CD14-positive monocyte (primary cell): ENCODE results near the gene CNTLN. TPM values are rescaled to one million over a fixed set of nuclear protein-coding genes. Genes with fewer than 3 reads are reported as not detected.

ENCODE experiments used
- DNase-seq, 3 donors: peaks; one replicate each; pipeline ENCODE4 v3.0.0-alpha.2; 2011 to 2022
- H2AFZ ChIP-seq: 2 replicates; pipeline ENCODE4 v1.6.0; 2012; ENCODE audit warnings: mild to moderate bottlenecking, low read depth, low read length, inconsistent platforms; ENCODE audit not compliant: insufficient read depth, poor library complexity, severe bottlenecking
- H3K27ac ChIP-seq, 2 donors: 1 replicate in 1 of 2; 2 replicates in 1 of 2; pipeline ENCODE4 v1.5.1; 2012 to 2013; ENCODE audit warnings: low read length in 2 of 2, control low read depth in 1 of 2, inconsistent platforms in 1 of 2, low read depth in 1 of 2, mild to moderate bottlenecking in 1 of 2
- H3K27me3 ChIP-seq, 2 donors: one replicate each; pipeline versions ENCODE4 v1.6.0 to v1.6.1; 2011 to 2013; ENCODE audit warnings: low read length in 2 of 2; ENCODE audit not compliant: control insufficient read depth in 2 of 2, insufficient read depth in 2 of 2
- H3K36me3 ChIP-seq, 2 donors: replicated peaks in 1 of 2; 1 replicate in 1 of 2; 2 replicates in 1 of 2; pipeline versions ENCODE4 v1.5.1 to v1.6.1; 2012 to 2013; ENCODE audit warnings: low read length in 2 of 2, control low read depth in 1 of 2, inconsistent platforms in 1 of 2, mild to moderate bottlenecking in 1 of 2; ENCODE audit not compliant: insufficient read depth in 2 of 2, control insufficient read depth in 1 of 2
- H3K4me1 ChIP-seq, 2 donors: 1 replicate in 1 of 2; 2 replicates in 1 of 2; pipeline versions ENCODE4 v1.5.1 to v1.6.1; 2012 to 2013; ENCODE audit warnings: low read length in 2 of 2, control low read depth in 1 of 2, inconsistent platforms in 1 of 2, mild to moderate bottlenecking in 1 of 2, moderate library complexity in 1 of 2; ENCODE audit not compliant: insufficient read depth in 2 of 2, control insufficient read depth in 1 of 2
- H3K4me2 ChIP-seq: replicated peaks from 2 replicates; pipeline ENCODE3; 2012; ENCODE audit warnings: low read length, moderate library complexity, mild to moderate bottlenecking; ENCODE audit not compliant: poor library complexity, severe bottlenecking; ENCODE audit errors: extremely low read depth
- H3K4me3 ChIP-seq, 3 experiments: fragments of 200-600 bp in 1 of 3; sonication (generic) in 1 of 3; replicated peaks in 1 of 3; 1 replicate in 2 of 3; 2 replicates in 1 of 3; pipeline ENCODE4 v1.5.1; 2011 to 2013; ENCODE audit warnings: low read length in 3 of 3, mild to moderate bottlenecking in 3 of 3, control low read depth in 2 of 3, low read depth in 2 of 3, inconsistent platforms in 1 of 3, moderate library complexity in 1 of 3
- H3K79me2 ChIP-seq: 2 replicates; pipeline ENCODE4 v1.6.0; 2012; ENCODE audit warnings: mild to moderate bottlenecking, control low read depth, inconsistent platforms, low read length, moderate library complexity; ENCODE audit not compliant: insufficient read depth
- H3K9ac ChIP-seq: 2 replicates; pipeline ENCODE4 v1.6.0; 2017; ENCODE audit warnings: low read length, mild to moderate bottlenecking; ENCODE audit not compliant: insufficient read depth, poor library complexity, severe bottlenecking
- H3K9me3 ChIP-seq, 2 donors: replicated peaks in 1 of 2; 1 replicate in 1 of 2; 2 replicates in 1 of 2; pipeline versions ENCODE4 v1.5.1 to v1.6.1; 2012 to 2013; ENCODE audit warnings: low read length in 2 of 2, control low read depth in 1 of 2; ENCODE audit not compliant: control insufficient read depth in 1 of 2, insufficient read depth in 1 of 2
- H4K20me1 ChIP-seq: 2 replicates; pipeline ENCODE4 v1.6.0; 2012; ENCODE audit warnings: mild to moderate bottlenecking, low read length, control low read depth, moderate library complexity; ENCODE audit not compliant: insufficient read depth
- H3K27ac Mint-ChIP-seq, 7 donors: one replicate each; pipeline ENCODE4 v1.8.0; 2020; ENCODE audit warnings: mild to moderate bottlenecking in 7 of 7, mixed read lengths in 7 of 7, moderate library complexity in 6 of 7, inconsistent platforms in 2 of 7
- H3K27me3 Mint-ChIP-seq, 3 donors: one replicate each; pipeline ENCODE4 v1.8.0; 2021 to 2022; ENCODE audit warnings: low read depth in 3 of 3, mild to moderate bottlenecking in 3 of 3, mixed read lengths in 3 of 3, moderate library complexity in 3 of 3, inconsistent platforms in 1 of 3
- H3K36me3 Mint-ChIP-seq, 2 donors: one replicate each; pipeline ENCODE4 v1.8.0; 2020; ENCODE audit warnings: mixed read lengths in 2 of 2, inconsistent platforms in 1 of 2, mild to moderate bottlenecking in 1 of 2
- H3K4me1 Mint-ChIP-seq: one replicate; pipeline ENCODE4 v1.8.0; 2020; ENCODE audit warnings: mild to moderate bottlenecking, mixed read lengths
- H3K4me3 Mint-ChIP-seq, 2 donors: one replicate each; pipeline ENCODE4 v1.8.0; 2020; ENCODE audit warnings: mild to moderate bottlenecking in 2 of 2, mixed read lengths in 2 of 2, moderate library complexity in 1 of 2
- H3K9me3 Mint-ChIP-seq, 7 donors: one replicate each; pipeline ENCODE4 v1.8.0; 2020 to 2022; ENCODE audit warnings: mixed read lengths in 7 of 7, mild to moderate bottlenecking in 6 of 7, moderate library complexity in 6 of 7, inconsistent platforms in 2 of 7
- CTCF ChIP-seq: fragments of 200-600 bp; IDR thresholded peaks from one replicate; pipeline ENCODE4 v1.8.0; 2022; ENCODE audit warnings: antibody characterized with exemption, mild to moderate bottlenecking
- WGBS: methylation state at CpG from one replicate; pipeline ENCODE4 v1.1.5; 2013; ENCODE audit warnings: missing lambda C conversion rate; ENCODE audit not compliant: insufficient coverage; 5-methylcytosine and 5-hydroxymethylcytosine counted together
- intact Hi-C, 2 donors: fragments of 100-400 bp; cut with micrococcal nuclease; formaldehyde crosslinking; loops; one replicate each; pipeline versions ENCODE4 v1.15.0 to v1.15.1; 2023
- polyA plus RNA-seq, 3 donors: library from polyadenylated mRNA; depleted of rRNA in 1 of 3; unstranded in 2 of 3; stranded (reverse) in 1 of 3; fragments of 300-500 nt in 2 of 3; fragments of >200 nt in 1 of 3; fragmentation: Illumina TruSeq in 2 of 3; gene quantifications; 1 replicate in 2 of 3; 2 replicates in 1 of 3; pipeline ENCODE4 v1.2.3, GENCODE V29; 2012 to 2021

The CNTLN gene
- polyA plus RNA-seq, 3 donors = 2.2 to 5.6 (median 4.0) TPM

- peaks cover 13 to 20% of the 10 kb centered on the region in 2 donors for H3K36me3 Mint-ChIP-seq
- Histone ChIP-seq H3K27me3 (no peaks in the 10 kb centered on the region), H2AFZ (no peak overlapping the region), H3K9me3 (no peaks in the 10 kb centered on the region), H4K20me1 (no peaks in the 10 kb centered on the region), H3K4me1 (no peaks in the 10 kb centered on the region), H3K79me2 (no peaks in the 10 kb centered on the region), H3K4me3 (no peak overlapping the region), H3K9ac (no peak overlapping the region), H3K36me3 (peaks cover 2 to 10% of the 10 kb centered on the region in 2 donors), H3K4me2 (no peak overlapping the region), H3K27ac (no peak overlapping the region)
- H3K27me3 Mint-ChIP-seq = no peaks in the 10 kb centered on the region
- WGBS = 100% methylated on average over 2 of the region's 4 CpGs
- intact Hi-C loops = no loop called here
- DNase-seq = no peak
- no peak for TF ChIP-seq CTCF
- peaks cover 3% of the 10 kb centered on the region for H3K4me1 Mint-ChIP-seq
- no peaks in the 10 kb centered on the region for H3K9me3 Mint-ChIP-seq
- no peak overlapping the region for H3K27ac Mint-ChIP-seq
- no peak overlapping the region for H3K4me3 Mint-ChIP-seq
Measured at GRCh38 chr9:17423681-17424011, 288.8 kb downstream of the CNTLN start.

GRCh38 chr9:17425384-17425783 lies 290.5 kb downstream of the CNTLN start:
- Histone ChIP-seq H3K27ac (no peak overlapping the region), H3K27me3 (no peaks in the 10 kb centered on the region), H2AFZ (no peak overlapping the region), H3K36me3 (peaks cover 2 to 10% of the 10 kb centered on the region in 2 donors), H3K4me1 (no peaks in the 10 kb centered on the region), H3K9me3 (no peaks in the 10 kb centered on the region), H3K9ac (no peak overlapping the region), H3K4me2 (no peak overlapping the region), H3K79me2 (no peaks in the 10 kb centered on the region), H4K20me1 (no peaks in the 10 kb centered on the region), H3K4me3 (no peak overlapping the region)
- Mint-ChIP-seq H3K27me3 (no peaks in the 10 kb centered on the region), H3K9me3 (peaks cover 0 to under 1% (median 0%) of the 10 kb centered on the region in 7 donors), H3K4me3 (no peak overlapping the region), H3K27ac (peak overlapping the region in 1 of 7 donors; percentile 66), H3K4me1 (peaks cover 3% of the 10 kb centered on the region), H3K36me3 (peaks cover 13 to 20% of the 10 kb centered on the region in 2 donors)
- peak in 1 of 3 donors; percentile 2 for DNase-seq
- no CpG with 5 or more reads among the region's 2 CpGs for WGBS
- intact Hi-C loops = no loop called here
- no peak for TF ChIP-seq CTCF
